B cell (primary cell): Measurements from ENCODE around the gene ZNF775. TPM values are rescaled to one million over a fixed set of nuclear protein-coding genes. Genes with fewer than 3 reads are reported as not detected.

Experiments
- ATAC-seq: fragments of 200-7000 bp; cut with Tn5 transposase; one replicate; pipeline ENCODE4 v1.10.0; 2021; ENCODE audit warnings: low read depth, mild to moderate bottlenecking, moderate number of reproducible peaks, moderate library complexity
- CTCF ChIA-PET: fragments of 350-600 bp; sonication (Branson Sonifier 250); formaldehyde crosslinking; loops from one replicate; lab custom pipeline; 2021; ENCODE audit warnings: antibody characterized with exemption, inconsistent platforms; lab: Charles Lee
- POLR2A ChIA-PET: fragments of 350-600 bp; sonication (Branson Sonifier 250); formaldehyde crosslinking; loops from one replicate; lab custom pipeline; 2021; ENCODE audit warnings: antibody characterized with exemption; lab: Charles Lee
- DNase-seq: peaks from one replicate; pipeline ENCODE4 v3.0.0; 2013
- H2AFZ ChIP-seq: 2 replicates; pipeline ENCODE4 v1.6.1; 2012; ENCODE audit warnings: mild to moderate bottlenecking, low read depth, low read length; ENCODE audit not compliant: insufficient read depth, poor library complexity, severe bottlenecking
- H3K27ac ChIP-seq, 2 donors: 1 replicate in 1 of 2; 2 replicates in 1 of 2; pipeline ENCODE4 v1.5.1; 2012 to 2013; ENCODE audit warnings: low read length in 2 of 2, mild to moderate bottlenecking in 2 of 2, moderate library complexity in 1 of 2
- H3K27me3 ChIP-seq, 4 experiments: fragments of 200-600 bp in 1 of 4; sonication (generic) in 1 of 4; replicated peaks in 1 of 4; 1 replicate in 2 of 4; 2 replicates in 2 of 4; pipeline versions ENCODE4 v1.6.1 to v1.7.0; 2013 to 2016; ENCODE audit warnings: low read length in 3 of 4, mild to moderate bottlenecking in 2 of 4, mixed read lengths in 1 of 4, moderate library complexity in 1 of 4; ENCODE audit not compliant: insufficient read depth in 4 of 4, control insufficient read depth in 3 of 4; ENCODE audit errors: control extremely low read depth in 1 of 4
- H3K36me3 ChIP-seq, 2 experiments: replicated peaks in 1 of 2; 1 replicate in 1 of 2; 2 replicates in 1 of 2; pipeline versions ENCODE4 v1.6.1 to v1.7.1; 2013; ENCODE audit warnings: low read length in 1 of 2; ENCODE audit not compliant: insufficient read depth in 2 of 2, control insufficient read depth in 1 of 2; ENCODE audit errors: control extremely low read depth in 1 of 2, extremely low read depth in 1 of 2
- H3K4me1 ChIP-seq, 2 donors: fragments of 200-600 bp in 1 of 2; sonication (generic) in 1 of 2; 1 replicate in 1 of 2; 2 replicates in 1 of 2; pipeline versions ENCODE4 v1.5.1 to v1.6.1; 2013 to 2017; ENCODE audit warnings: low read length in 2 of 2; ENCODE audit not compliant: control insufficient read depth in 2 of 2, insufficient read depth in 2 of 2
- H3K4me2 ChIP-seq: replicated peaks from 2 replicates; pipeline ENCODE3; 2012; ENCODE audit warnings: mild to moderate bottlenecking, low read depth, low read length; ENCODE audit not compliant: poor library complexity, severe bottlenecking
- H3K4me3 ChIP-seq, 5 experiments: fragments of 200-600 bp in 1 of 5; sonication (generic) in 1 of 5; 1 replicate in 3 of 5; 2 replicates in 2 of 5; pipeline versions ENCODE4 v1.5.1 to v1.7.0; 2011 to 2016; ENCODE audit warnings: low read length in 4 of 5, mild to moderate bottlenecking in 4 of 5, low read depth in 2 of 5, control low read depth in 1 of 5, moderate library complexity in 1 of 5; ENCODE audit not compliant: insufficient read depth in 1 of 5; ENCODE audit errors: control extremely low read depth in 1 of 5, extremely low read depth in 1 of 5
- H3K79me2 ChIP-seq: fragments of 200-600 bp; sonication (generic); one replicate; pipeline ENCODE4 v1.6.0; 2016; ENCODE audit warnings: low read length; ENCODE audit not compliant: control insufficient read depth, insufficient read depth
- H3K9ac ChIP-seq: fragments of 200-600 bp; sonication (generic); 2 replicates; pipeline ENCODE4 v1.6.1; 2017; ENCODE audit warnings: mild to moderate bottlenecking, low read length, moderate library complexity
- H3K9me3 ChIP-seq, 3 donors: one replicate each; pipeline versions ENCODE4 v1.6.1 to v1.7.1; 2013; ENCODE audit warnings: low read length in 2 of 3; ENCODE audit not compliant: control insufficient read depth in 2 of 3, insufficient read depth in 1 of 3; ENCODE audit errors: control extremely low read depth in 1 of 3
- H4K20me1 ChIP-seq: 2 replicates; pipeline ENCODE4 v1.6.0; 2012; ENCODE audit warnings: mild to moderate bottlenecking, low read length; ENCODE audit not compliant: insufficient read depth, control insufficient read depth, poor library complexity, severe bottlenecking
- H3K27ac Mint-ChIP-seq: one replicate; pipeline ENCODE4 v1.8.0; 2021; ENCODE audit warnings: mixed read lengths
- H3K27me3 Mint-ChIP-seq: one replicate; pipeline ENCODE4 v1.8.0; 2021; ENCODE audit warnings: mixed read lengths
- H3K4me1 Mint-ChIP-seq: one replicate; pipeline ENCODE4 v1.8.0; 2021; ENCODE audit warnings: mixed read lengths
- H3K4me3 Mint-ChIP-seq: one replicate; pipeline ENCODE4 v1.8.0; 2021; ENCODE audit warnings: mixed read lengths
- H3K9me3 Mint-ChIP-seq: one replicate; pipeline ENCODE4 v1.8.0; 2022; ENCODE audit warnings: mixed read lengths; ENCODE audit not compliant: insufficient read depth
- CTCF ChIP-seq: fragments of 200-600 bp; IDR thresholded peaks from one replicate; pipeline ENCODE4 v1.8.0; 2022; ENCODE audit warnings: antibody characterized with exemption, mild to moderate bottlenecking
- EZH2 ChIP-seq: IDR thresholded peaks from 2 replicates; pipeline ENCODE4 v1.6.1; 2012; ENCODE audit warnings: borderline replicate concordance, low read depth, mild to moderate bottlenecking, moderate library complexity, low read length; ENCODE audit not compliant: insufficient read depth, poor library complexity, severe bottlenecking
- WGBS: methylation state at CpG from one replicate; pipeline ENCODE4 v1.1.5; 2013; ENCODE audit warnings: missing lambda C conversion rate; ENCODE audit not compliant: insufficient coverage; 5-methylcytosine and 5-hydroxymethylcytosine counted together
- intact Hi-C: fragments of 100-400 bp; cut with micrococcal nuclease; formaldehyde crosslinking; loops from one replicate; pipeline ENCODE4 v1.10.0; 2022
- polyA plus RNA-seq: library from polyadenylated mRNA; depleted of rRNA; stranded (reverse); fragments of >200 nt; gene quantifications from 2 replicates; pipeline ENCODE4 v1.2.3, GENCODE V29; 2012
- total RNA-seq, 2 donors: library from RNA; stranded (reverse); fragments of 120-200 nt in 1 of 2; gene quantifications; 1 replicate in 1 of 2; 2 replicates in 1 of 2; pipeline versions ENCODE4 v1.2.3 to v1.2.4, GENCODE V29; 2013 to 2022

ZNF775 gene
- total and polyA plus RNA-seq, 2 donors (not counting 1 experiment from before 2014, with no cell fraction given) = 4.2 to 12.1 TPM

- H3K9me3 ChIP-seq = peaks cover 0 to 3% (median 0%) of the 10 kb centered on the region in 3 donors
- H3K9me3 Mint-ChIP-seq = no peaks in the 10 kb centered on the region
- no peaks in the 10 kb centered on the region for H4K20me1 ChIP-seq
- no peak overlapping the region for H3K27ac ChIP-seq
- H3K4me3 ChIP-seq = no peak overlapping the region
- H3K4me3 Mint-ChIP-seq = no peak overlapping the region
- over 99% methylated on average over 10 of the region's 11 CpGs for WGBS
- no peak overlapping the region for H3K27ac Mint-ChIP-seq
- H3K79me2 ChIP-seq = peaks cover 14% of the 10 kb centered on the region
- DNase-seq (no peak), ATAC-seq (no peak)
- peaks cover 25 to 32% of the 10 kb centered on the region in 2 donors for H3K4me1 ChIP-seq
- no peak overlapping the region for H3K9ac ChIP-seq
- H3K4me2 ChIP-seq = no peak overlapping the region
- peaks cover 0 to 37% of the 10 kb centered on the region in 2 experiments for H3K36me3 ChIP-seq
- no peak for TF ChIP-seq EZH2
- no peak for TF ChIP-seq CTCF
- intact Hi-C loops = no loop called here
- H3K4me1 Mint-ChIP-seq = peaks cover 30% of the 10 kb centered on the region
- ChIA-PET CTCF (interaction anchor here (4.9 kb wide), 1 partner anchor 55 kb away, joined by 25 read pairs; no protein-coding TSS in a partner anchor), POLR2A (no interaction called here)
- no peak overlapping the region for H2AFZ ChIP-seq
- no peaks in the 10 kb centered on the region for H3K27me3 Mint-ChIP-seq
- H3K27me3 ChIP-seq = no peaks in the 10 kb centered on the region
These were observed 32.9 kb downstream of the ZNF775 start for GRCh38 chr7:150412016-150412415.

GRCh38 chr7:150412518-150413488 is 33.7 kb downstream of the ZNF775 start:
- intact Hi-C loops = no loop called here
- H3K36me3 ChIP-seq = peaks cover 0 to 37% of the 10 kb centered on the region in 2 experiments
- H4K20me1 ChIP-seq = no peaks in the 10 kb centered on the region
- H2AFZ ChIP-seq = no peak overlapping the region
- no peak for DNase-seq
- peaks cover 9% of the 10 kb centered on the region for H3K79me2 ChIP-seq
- ChIA-PET POLR2A (no interaction called here), CTCF (interaction anchor here (0.7 to 4.9 kb wide), 2 partner anchors 35 to 56 kb away, joined by 3 to 25 read pairs; no protein-coding TSS in a partner anchor)
- Mint-ChIP-seq H3K4me1 (peaks cover 27% of the 10 kb centered on the region), H3K27ac (peak overlapping the region; percentile 27), H3K4me3 (no peak overlapping the region), H3K27me3 (no peaks in the 10 kb centered on the region), H3K9me3 (no peaks in the 10 kb centered on the region)
- no peak for ATAC-seq
- no peaks in the 10 kb centered on the region for H3K9me3 ChIP-seq
- TF ChIP-seq CTCF = no peak
- no peak for TF ChIP-seq EZH2
- H3K4me2 ChIP-seq = no peak overlapping the region
- no peak overlapping the region for H3K9ac ChIP-seq
- 96% methylated on average over 36 of the region's 37 CpGs for WGBS
- H3K27ac ChIP-seq = no peak overlapping the region
- H3K4me1 ChIP-seq = peaks cover 18 to 25% of the 10 kb centered on the region in 2 donors
- H3K27me3 ChIP-seq = no peaks in the 10 kb centered on the region
- H3K4me3 ChIP-seq = no peak overlapping the region
